Measurements from ENCODE around the gene IRAK3. TPM values are rescaled to one million over a fixed set of nuclear protein-coding genes. Genes with fewer than 3 reads are reported as not detected.
"Not testable (repeated sequence)": the region's sequence is repeated elsewhere in the genome, so short reads cannot be mapped to it uniquely, and the experiment has no call there.

Gene IRAK3
- total and polyA plus RNA-seq, 2 experiments from 2014 or later, result 3.3 to 3.7 TPM

GRCh38 chr12:66206141-66206540, 17.1 kb downstream of the IRAK3 start:
- H3K4me1 ChIP-seq (ENCODE audit: insufficient read depth), result peaks cover 10% of the 10 kb centered on the region
- H3K79me2 ChIP-seq (ENCODE audit: insufficient read depth), result no peaks in the 10 kb centered on the region
- no peak for DNase-seq
- H3F3A ChIP-seq (ENCODE audit: insufficient read depth), result peaks cover 9% of the 10 kb centered on the region; the same call in 1 of the 2 replicates
- H3K27ac ChIP-seq, result no peak overlapping the region
- WGBS, 2 experiments (ENCODE audit: low coverage in 1 of 2, low lambda C conversion rate in 2 of 2, missing lambda C conversion rate in 2 of 2), result 97 to 100% methylated on average over 1 of the region's 1 CpG
- H3K4me2 ChIP-seq (ENCODE audit: unreplicated experiment), result no peak overlapping the region
- no peaks in the 10 kb centered on the region for H3K36me3 ChIP-seq (ENCODE audit: low read depth)
- no peaks in the 10 kb centered on the region for H3K9me2 ChIP-seq (ENCODE audit: insufficient read depth)
- no peaks in the 10 kb centered on the region for H4K20me1 ChIP-seq (ENCODE audit: insufficient read depth)
- TF ChIP-seq EZH2phosphoT487 (IDR thresholded peaks at IDR 0.05; ENCODE audit: insufficient read depth, low read depth) (no peak), EZH2 (IDR thresholded peaks at IDR 0.05; ENCODE audit: insufficient read depth, poor library complexity, severe bottlenecking) (no peak)
- H3K27me3 ChIP-seq (replicated peaks; ENCODE audit: insufficient read depth), result no peaks in the 10 kb centered on the region
- in situ Hi-C loops (cut with MboI), result no loop called here
- H3K9ac ChIP-seq, result no peak overlapping the region
- no peaks in the 10 kb centered on the region for H3K9me3 ChIP-seq (ENCODE audit: low read depth)
- no peak overlapping the region for H3K4me3 ChIP-seq
- H2AFZ ChIP-seq, result no peak overlapping the region

DNA sequence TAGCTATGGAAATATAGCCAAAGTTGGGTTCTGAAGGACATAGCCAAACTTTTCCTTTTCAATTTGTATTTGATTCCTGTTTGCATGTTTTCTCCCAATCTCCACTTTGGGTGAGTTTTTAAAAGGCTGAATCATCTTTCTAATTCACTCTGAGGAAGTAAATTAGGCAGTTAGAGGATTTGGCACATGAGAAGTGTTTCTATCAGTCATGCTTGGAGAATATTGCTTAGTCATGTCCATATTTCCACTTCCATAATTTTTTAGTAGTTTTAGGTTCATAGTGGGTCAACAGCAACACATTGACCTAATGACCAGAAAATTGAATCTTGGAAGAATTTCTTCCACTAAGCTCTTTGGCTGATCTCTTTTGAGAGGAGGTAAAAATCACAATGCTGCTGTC, 21.8 kb downstream of the IRAK3 start:
- in situ Hi-C loops (cut with MboI), result no loop called here
- TF ChIP-seq EZH2phosphoT487 (IDR thresholded peaks at IDR 0.05; ENCODE audit: insufficient read depth, low read depth) (no peak), EZH2 (IDR thresholded peaks at IDR 0.05; ENCODE audit: insufficient read depth, poor library complexity, severe bottlenecking) (no peak)
- H3K4me2 ChIP-seq (ENCODE audit: unreplicated experiment), result peak overlapping the region; percentile 44
- peak overlapping the region; percentile 27 for H3K27ac ChIP-seq
- no peaks in the 10 kb centered on the region for H3K9me3 ChIP-seq (ENCODE audit: low read depth)
- H3K36me3 ChIP-seq (ENCODE audit: low read depth), result no peaks in the 10 kb centered on the region
- DNase-seq, result peak; percentile 56
- H3K79me2 ChIP-seq (ENCODE audit: insufficient read depth), result no peaks in the 10 kb centered on the region
- peak overlapping the region; percentile 22; the same call in 1 of the 2 replicates for H2AFZ ChIP-seq
- peaks cover 11% of the 10 kb centered on the region for H3K4me1 ChIP-seq (ENCODE audit: insufficient read depth)
- no peak overlapping the region for H3K4me3 ChIP-seq
- H3K9ac ChIP-seq, result no peak overlapping the region
- no peaks in the 10 kb centered on the region for H4K20me1 ChIP-seq (ENCODE audit: insufficient read depth)
- H3K9me2 ChIP-seq (ENCODE audit: insufficient read depth), result no peaks in the 10 kb centered on the region
- H3K27me3 ChIP-seq (replicated peaks; ENCODE audit: insufficient read depth), result no peaks in the 10 kb centered on the region
- peaks cover 9% of the 10 kb centered on the region; the same call in 1 of the 2 replicates for H3F3A ChIP-seq (ENCODE audit: insufficient read depth)

GRCh38 chr12:66211573-66211972, 22.6 kb downstream of the IRAK3 start:
- peaks cover 11% of the 10 kb centered on the region for H3K4me1 ChIP-seq (ENCODE audit: insufficient read depth)

DNA sequence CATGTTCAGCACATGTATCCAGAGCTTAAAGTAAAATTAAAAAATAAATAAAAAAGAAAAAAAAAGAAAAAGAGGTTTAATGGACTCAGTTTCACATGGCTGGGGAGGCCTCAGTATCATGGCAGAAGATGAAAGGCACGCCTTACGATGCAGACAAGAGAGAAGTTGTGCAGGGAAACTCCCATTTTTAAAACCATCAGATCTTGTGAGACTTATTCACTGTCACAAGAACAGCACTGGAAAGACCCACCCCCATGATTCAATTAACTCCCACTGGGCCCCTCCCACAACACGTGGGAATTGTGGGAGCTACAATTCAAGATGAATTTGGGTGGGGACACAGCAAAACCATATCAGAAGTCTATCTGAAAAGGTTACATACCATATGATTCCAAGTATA, 24.0 kb downstream of the IRAK3 start:
- H3K4me2 ChIP-seq (ENCODE audit: unreplicated experiment); H3K9ac ChIP-seq; H3K9me2 ChIP-seq (ENCODE audit: insufficient read depth); H4K20me1 ChIP-seq (ENCODE audit: insufficient read depth); DNase-seq; H3K4me3 ChIP-seq; H3K27ac ChIP-seq; H2AFZ ChIP-seq; H3K36me3 ChIP-seq (ENCODE audit: low read depth); H3K27me3 ChIP-seq (replicated peaks; ENCODE audit: insufficient read depth); H3K9me3 ChIP-seq (ENCODE audit: low read depth); H3K79me2 ChIP-seq (ENCODE audit: insufficient read depth); in situ Hi-C loops (cut with MboI): not testable (repeated sequence)
- WGBS, 2 experiments (ENCODE audit: low coverage in 1 of 2, low lambda C conversion rate in 2 of 2, missing lambda C conversion rate in 2 of 2), result 80 to 82% methylated on average over 3 of the region's 3 CpGs
- Histone ChIP-seq H3F3A (ENCODE audit: insufficient read depth) (peaks cover 15% of the 10 kb centered on the region), H3K4me1 (ENCODE audit: insufficient read depth) (peaks cover 11% of the 10 kb centered on the region)

More at GRCh38 chr12:66211573-66211972, 22.6 kb downstream of the IRAK3 start:
- H3K27me3 ChIP-seq (replicated peaks; ENCODE audit: insufficient read depth); H3K9me3 ChIP-seq (ENCODE audit: low read depth); DNase-seq; H3K9ac ChIP-seq; H3K36me3 ChIP-seq (ENCODE audit: low read depth); H3K4me3 ChIP-seq; H3K79me2 ChIP-seq (ENCODE audit: insufficient read depth); in situ Hi-C loops (cut with MboI); H3K4me2 ChIP-seq (ENCODE audit: unreplicated experiment); H3K9me2 ChIP-seq (ENCODE audit: insufficient read depth); H3K27ac ChIP-seq; H2AFZ ChIP-seq; H4K20me1 ChIP-seq (ENCODE audit: insufficient read depth); H3F3A ChIP-seq (ENCODE audit: insufficient read depth): not testable (repeated sequence)
- WGBS, 2 experiments (ENCODE audit: low coverage in 1 of 2, low lambda C conversion rate in 2 of 2, missing lambda C conversion rate in 2 of 2), result 96 to 97% methylated on average over 2 of the region's 2 CpGs

DNA sequence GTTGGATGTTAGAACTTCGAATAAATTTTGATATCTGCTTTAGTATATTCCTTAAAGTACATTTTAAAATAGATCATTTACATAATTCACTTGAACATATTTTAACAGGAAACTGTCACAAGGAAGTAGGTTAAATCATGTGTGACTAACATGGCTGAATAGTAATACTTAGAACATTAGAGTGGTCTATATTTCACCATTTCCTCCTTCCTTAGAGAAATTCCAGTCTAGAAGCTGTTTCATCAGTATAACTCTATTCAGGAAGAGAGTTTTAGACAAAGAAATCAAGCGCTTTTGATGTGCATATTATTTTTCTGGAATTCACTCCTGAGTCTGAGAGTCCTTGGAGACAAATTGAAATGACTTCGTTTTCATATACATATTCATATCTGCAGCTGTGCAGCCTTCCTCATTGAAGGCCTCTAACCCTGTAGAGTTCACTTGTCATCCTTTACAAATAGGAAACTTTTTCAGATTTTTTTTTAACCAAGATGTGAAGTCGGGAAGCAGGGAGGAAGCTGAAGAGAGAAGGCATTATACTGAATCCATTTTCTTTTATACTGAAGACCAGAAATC, 28.4 kb downstream of the IRAK3 start:
- Histone ChIP-seq H3K4me2 (ENCODE audit: unreplicated experiment) (no peak overlapping the region), H3K4me1 (ENCODE audit: insufficient read depth) (no peaks in the 10 kb centered on the region), H3K27ac (no peak overlapping the region), H3K9ac (no peak overlapping the region), H3K4me3 (no peak overlapping the region), H3K9me3 (ENCODE audit: low read depth) (no peaks in the 10 kb centered on the region), H3K27me3 (replicated peaks; ENCODE audit: insufficient read depth) (no peaks in the 10 kb centered on the region), H3K36me3 (ENCODE audit: low read depth) (0 out of 2 replicates have a peak, but pooled peaks cover 7% of the 10 kb centered on the region), H4K20me1 (ENCODE audit: insufficient read depth) (no peaks in the 10 kb centered on the region), H2AFZ (no peak overlapping the region), H3K9me2 (ENCODE audit: insufficient read depth) (no peaks in the 10 kb centered on the region), H3F3A (ENCODE audit: insufficient read depth) (peaks cover 5% of the 10 kb centered on the region; the same call in 1 of the 2 replicates), H3K79me2 (ENCODE audit: insufficient read depth) (no peaks in the 10 kb centered on the region)
- DNase-seq, result no peak
- in situ Hi-C loops (cut with MboI), result no loop called here
- TF ChIP-seq EZH2 (IDR thresholded peaks at IDR 0.05; ENCODE audit: insufficient read depth, poor library complexity, severe bottlenecking) (no peak), EZH2phosphoT487 (IDR thresholded peaks at IDR 0.05; ENCODE audit: insufficient read depth, low read depth) (no peak)
- 85 to 87% methylated on average over 4 of the region's 4 CpGs for WGBS, 2 experiments (ENCODE audit: low coverage in 1 of 2, low lambda C conversion rate in 2 of 2, missing lambda C conversion rate in 2 of 2)

Measured in GM23248 (cell line).